Left ventricle myocardium inferior (tissue), 1 donor: ENCODE data around the gene ACOXL. TPM values are rescaled to one million over a fixed set of nuclear protein-coding genes. Genes with fewer than 3 reads are reported as not detected.

Experiments
- DNase-seq: peaks from one replicate; pipeline ENCODE4 v3.0.0-alpha.2; 2020
- H3K27ac ChIP-seq: fragments of 200-600 bp; replicated peaks from 2 replicates; pipeline ENCODE4 v1.8.0; 2021
- H3K27me3 ChIP-seq: fragments of 200-600 bp; 2 replicates; pipeline ENCODE4 v1.8.0; 2021; ENCODE audit warnings: low read depth
- H3K36me3 ChIP-seq: fragments of 200-600 bp; 2 replicates; pipeline ENCODE4 v1.8.0; 2021
- H3K4me1 ChIP-seq: fragments of 200-600 bp; 2 replicates; pipeline ENCODE4 v1.8.0; 2021
- H3K4me3 ChIP-seq: fragments of 200-600 bp; 2 replicates; pipeline ENCODE4 v1.8.0; 2021; ENCODE audit warnings: mild to moderate bottlenecking, moderate library complexity
- H3K9me3 ChIP-seq: fragments of 200-600 bp; replicated peaks from 2 replicates; pipeline ENCODE4 v1.8.0; 2021
- intact Hi-C: fragments of 100-400 bp; cut with micrococcal nuclease; formaldehyde crosslinking; loops from one replicate; pipeline ENCODE4 v1.11.0; 2022
- total RNA-seq: library from RNA; stranded (reverse); fragmentation: NEBNext Ultra II Directional; extraction: Animal tissue kit (Norgen Biotek cat#: 25700); gene quantifications from one replicate; pipeline ENCODE4 v1.2.1, GENCODE V29; 2021
- TF ChIP-seq, protein P1 (sequence below): fragments of 200-600 bp; IDR thresholded peaks from 2 replicates; pipeline ENCODE4 v1.8.0; 2021; ENCODE audit warnings: antibody characterized with exemption, mild to moderate bottlenecking, borderline replicate concordance
- donor health status: DM: no; HTN: yes; CAD: no; lungs with severe emphysema.

The ACOXL gene
- total RNA-seq, 1 donor from 2014 or later = not detected

DNA sequence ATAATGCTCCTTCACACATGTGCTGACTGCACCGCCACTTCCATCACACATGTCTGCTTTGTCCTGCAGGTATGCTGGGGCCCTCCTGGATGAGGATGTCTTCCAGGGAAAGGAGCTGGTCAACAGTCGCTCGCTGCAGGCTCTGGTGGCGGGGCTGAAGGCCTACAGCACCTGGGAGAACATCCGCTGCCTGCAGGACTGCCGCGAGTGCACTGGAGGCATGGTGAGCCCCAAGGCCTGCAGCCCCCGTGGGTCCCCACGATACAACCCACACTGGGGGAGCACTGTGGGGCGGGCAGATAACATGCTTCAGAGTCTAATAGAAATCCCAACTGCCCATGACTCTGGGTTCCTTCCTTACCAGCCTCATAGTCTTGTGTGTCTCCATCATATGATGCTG lies 201.0 kb downstream of the ACOXL start:
- intact Hi-C loops = no loop called here
- H3K9me3 ChIP-seq = peaks cover 14% of the 10 kb centered on the region
- DNase-seq = no peak
- no peaks in the 10 kb centered on the region for H3K36me3 ChIP-seq
- no peak overlapping the region for H3K4me3 ChIP-seq
- peaks cover 5% of the 10 kb centered on the region for H3K4me1 ChIP-seq
- peaks cover 3% of the 10 kb centered on the region for H3K27me3 ChIP-seq
- TF ChIP-seq, protein P1, sequence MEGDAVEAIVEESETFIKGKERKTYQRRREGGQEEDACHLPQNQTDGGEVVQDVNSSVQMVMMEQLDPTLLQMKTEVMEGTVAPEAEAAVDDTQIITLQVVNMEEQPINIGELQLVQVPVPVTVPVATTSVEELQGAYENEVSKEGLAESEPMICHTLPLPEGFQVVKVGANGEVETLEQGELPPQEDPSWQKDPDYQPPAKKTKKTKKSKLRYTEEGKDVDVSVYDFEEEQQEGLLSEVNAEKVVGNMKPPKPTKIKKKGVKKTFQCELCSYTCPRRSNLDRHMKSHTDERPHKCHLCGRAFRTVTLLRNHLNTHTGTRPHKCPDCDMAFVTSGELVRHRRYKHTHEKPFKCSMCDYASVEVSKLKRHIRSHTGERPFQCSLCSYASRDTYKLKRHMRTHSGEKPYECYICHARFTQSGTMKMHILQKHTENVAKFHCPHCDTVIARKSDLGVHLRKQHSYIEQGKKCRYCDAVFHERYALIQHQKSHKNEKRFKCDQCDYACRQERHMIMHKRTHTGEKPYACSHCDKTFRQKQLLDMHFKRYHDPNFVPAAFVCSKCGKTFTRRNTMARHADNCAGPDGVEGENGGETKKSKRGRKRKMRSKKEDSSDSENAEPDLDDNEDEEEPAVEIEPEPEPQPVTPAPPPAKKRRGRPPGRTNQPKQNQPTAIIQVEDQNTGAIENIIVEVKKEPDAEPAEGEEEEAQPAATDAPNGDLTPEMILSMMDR = no peak
- no peak overlapping the region for H3K27ac ChIP-seq

DNA sequence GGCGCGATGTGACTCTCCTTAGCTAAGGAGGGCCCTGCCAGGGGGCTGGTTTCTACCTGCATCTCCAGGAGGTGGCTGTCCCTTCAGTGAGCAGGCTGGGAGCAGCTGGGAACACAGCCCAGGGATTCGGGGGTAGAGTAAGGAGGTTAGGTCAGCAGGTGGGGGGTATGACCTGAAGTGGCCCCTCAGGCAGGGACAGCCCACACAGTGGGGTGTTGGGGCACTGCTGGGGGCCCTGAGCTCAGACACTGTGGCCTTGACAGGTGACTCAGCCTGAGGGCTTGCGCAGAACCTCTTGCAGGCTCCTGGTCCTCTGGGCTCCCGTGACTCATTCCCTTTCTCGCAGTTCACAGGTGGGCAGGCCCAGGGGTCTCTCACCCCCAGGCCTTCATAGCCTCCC lies 202.6 kb downstream of the ACOXL start:
- Histone ChIP-seq H3K9me3 (peaks cover 6% of the 10 kb centered on the region), H3K4me3 (no peak overlapping the region), H3K36me3 (no peaks in the 10 kb centered on the region), H3K27ac (no peak overlapping the region), H3K4me1 (peaks cover 5% of the 10 kb centered on the region), H3K27me3 (peaks cover 3% of the 10 kb centered on the region)
- DNase-seq = no peak
- intact Hi-C loops = no loop called here
- TF ChIP-seq, protein P1 = no peak

DNA sequence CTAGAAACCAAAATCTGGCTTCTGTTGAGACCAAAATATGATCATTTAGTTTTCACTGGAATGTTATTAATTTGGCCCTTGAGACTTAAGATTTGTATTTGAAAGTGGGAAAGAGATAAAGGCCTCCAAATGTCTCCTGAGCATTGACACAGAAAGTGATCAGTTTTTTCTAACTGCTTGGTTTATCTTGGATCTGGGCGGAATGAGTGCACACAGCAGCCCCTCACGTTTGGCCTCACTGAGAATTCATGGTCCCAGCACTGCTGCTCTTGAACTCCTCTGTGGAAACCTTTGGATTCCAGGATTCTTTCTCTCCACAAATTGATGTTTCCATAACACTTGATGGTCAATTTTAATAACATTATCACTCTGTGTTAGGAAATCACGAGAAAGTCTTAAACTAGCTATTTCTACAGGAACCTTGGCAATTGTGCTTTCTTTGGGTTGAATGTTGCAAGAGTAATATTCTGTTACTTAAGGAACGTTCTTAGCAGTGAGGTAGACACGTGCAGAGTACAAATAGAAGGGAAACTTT lies 208.1 kb downstream of the ACOXL start:
- H3K4me3 ChIP-seq = no peak overlapping the region
- intact Hi-C loops = no loop called here
- TF ChIP-seq, protein P1 = no peak
- no peaks in the 10 kb centered on the region for H3K9me3 ChIP-seq
- H3K27ac ChIP-seq = no peak overlapping the region
- no peaks in the 10 kb centered on the region for H3K4me1 ChIP-seq
- no peak for DNase-seq
- peaks cover 3% of the 10 kb centered on the region for H3K27me3 ChIP-seq
- no peaks in the 10 kb centered on the region for H3K36me3 ChIP-seq

DNA sequence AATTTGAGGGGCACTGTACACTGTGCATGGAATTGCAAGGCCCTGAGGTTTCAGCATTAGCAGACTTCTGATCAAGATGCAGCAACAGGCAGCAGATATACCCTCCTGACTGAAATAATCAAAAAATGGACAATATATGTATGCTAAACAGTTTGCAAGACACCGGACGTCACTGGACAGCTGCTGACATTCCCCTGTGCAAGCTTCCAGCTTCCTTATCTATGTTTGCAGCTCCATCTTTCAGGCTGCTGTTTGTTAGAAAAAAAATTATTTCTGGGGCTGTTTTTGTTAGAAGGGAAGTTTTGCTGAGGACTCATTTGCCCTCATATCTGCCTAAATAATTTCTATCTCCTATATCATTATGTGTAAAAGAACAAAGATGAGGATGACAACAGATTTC lies 208.9 kb downstream of the ACOXL start:
- Histone ChIP-seq H3K27me3 (peaks cover 3% of the 10 kb centered on the region), H3K27ac (no peak overlapping the region), H3K4me1 (no peaks in the 10 kb centered on the region), H3K36me3 (no peaks in the 10 kb centered on the region), H3K4me3 (no peak overlapping the region), H3K9me3 (no peaks in the 10 kb centered on the region)
- TF ChIP-seq, protein P1 = no peak
- DNase-seq = no peak
- intact Hi-C loops = no loop called here

DNA sequence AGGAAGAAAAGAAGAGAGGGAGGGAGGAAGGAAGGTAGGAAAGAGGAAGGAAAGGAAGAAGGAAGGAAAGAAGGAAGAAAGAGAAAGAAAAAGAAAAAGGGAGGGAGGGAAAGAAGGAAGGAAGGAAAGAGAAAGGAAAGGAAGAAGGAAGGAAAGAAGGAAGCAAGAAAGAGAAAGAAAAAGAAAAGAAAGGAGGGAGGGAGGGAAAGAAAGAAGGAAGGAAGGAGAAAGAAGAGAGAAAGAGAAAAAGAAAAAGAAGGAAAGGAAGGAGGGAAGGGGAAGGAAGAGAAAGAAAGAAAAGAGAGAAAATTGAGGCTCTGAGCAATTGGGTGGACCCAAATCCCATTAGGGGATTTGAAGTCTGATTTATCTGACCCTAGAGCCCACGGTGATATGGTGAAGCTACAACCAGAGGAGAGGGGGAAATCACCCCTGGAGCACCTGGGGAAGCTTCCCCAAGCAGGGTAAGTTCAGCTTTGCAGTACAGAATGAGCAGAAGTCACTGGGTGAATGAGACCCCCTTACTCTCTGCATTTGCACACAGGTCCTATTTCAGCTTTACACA lies 210.8 kb downstream of the ACOXL start:
- Histone ChIP-seq H3K4me3 (no peak overlapping the region), H3K27ac (no peak overlapping the region), H3K36me3 (no peaks in the 10 kb centered on the region), H3K27me3 (no peaks in the 10 kb centered on the region), H3K4me1 (peaks cover 17% of the 10 kb centered on the region), H3K9me3 (no peaks in the 10 kb centered on the region)
- DNase-seq = no peak
- intact Hi-C loops = no loop called here
- TF ChIP-seq, protein P1 = no peak
